Fibroblast of lung (primary cell): ENCODE data around the gene PPP4R2. TPM values are rescaled to one million over a fixed set of nuclear protein-coding genes. Genes with fewer than 3 reads are reported as not detected.

Experiments
- DNase-seq, 2 donors: peaks; one replicate each; pipeline versions ENCODE4 v3.0.0 to v3.0.0-alpha.2; 2010; ENCODE audit warnings: low read depth in 2 of 2
- H2AFZ ChIP-seq: 2 replicates; pipeline ENCODE4 v1.5.1; 2012; ENCODE audit warnings: low read length, control low read depth, inconsistent platforms
- H3K27ac ChIP-seq: 2 replicates; pipeline ENCODE4 v1.5.1; 2011; ENCODE audit warnings: low read length, control low read depth; ENCODE audit not compliant: insufficient read depth
- H3K27me3 ChIP-seq: 2 replicates; pipeline ENCODE4 v1.5.1; 2011; ENCODE audit warnings: mild to moderate bottlenecking, low read length; ENCODE audit not compliant: control insufficient read depth, insufficient read depth
- H3K36me3 ChIP-seq: 2 replicates; pipeline ENCODE4 v1.5.1; 2011; ENCODE audit warnings: low read length; ENCODE audit not compliant: control insufficient read depth, insufficient read depth
- H3K4me1 ChIP-seq: 2 replicates; pipeline ENCODE4 v1.5.1; 2011; ENCODE audit warnings: low read length; ENCODE audit not compliant: control insufficient read depth, insufficient read depth; ENCODE audit errors: extremely low read depth
- H3K4me2 ChIP-seq: 2 replicates; pipeline ENCODE4 v1.5.1; 2011; ENCODE audit warnings: low read length, control low read depth; ENCODE audit not compliant: insufficient read depth; ENCODE audit errors: extremely low read depth
- H3K4me3 ChIP-seq, 4 experiments: fragments of 200-600 bp in 1 of 4; sonication (generic) in 1 of 4; replicated peaks in 1 of 4; 2 replicates each; pipeline ENCODE4 v1.5.1; 2011 to 2016; ENCODE audit warnings: low read length in 4 of 4, low read depth in 3 of 4, mild to moderate bottlenecking in 3 of 4, control low read depth in 2 of 4, inconsistent platforms in 1 of 4, mixed read lengths in 1 of 4; ENCODE audit not compliant: insufficient read depth in 1 of 4; ENCODE audit errors: control extremely low read depth in 1 of 4
- H3K79me2 ChIP-seq: 2 replicates; pipeline ENCODE4 v1.5.1; 2012; ENCODE audit warnings: mild to moderate bottlenecking, low read length, inconsistent platforms; ENCODE audit not compliant: control insufficient read depth, insufficient read depth
- H3K9ac ChIP-seq: 2 replicates; pipeline ENCODE4 v1.5.1; 2011; ENCODE audit warnings: mild to moderate bottlenecking, low read length, control low read depth; ENCODE audit not compliant: insufficient read depth
- H3K9me3 ChIP-seq: 2 replicates; pipeline ENCODE4 v1.5.1; 2012; ENCODE audit warnings: low read depth, low read length; ENCODE audit not compliant: control insufficient read depth, insufficient read depth
- H4K20me1 ChIP-seq: 2 replicates; pipeline ENCODE4 v1.5.1; 2011; ENCODE audit warnings: low read length; ENCODE audit not compliant: control insufficient read depth, insufficient read depth; ENCODE audit errors: extremely low read depth
- EZH2 ChIP-seq: IDR thresholded peaks from 2 replicates; pipeline ENCODE4 v1.5.1; 2012; ENCODE audit warnings: low read length, control low read depth, mild to moderate bottlenecking; ENCODE audit errors: missing control alignments
- polyA plus RNA-seq, 2 donors: library from polyadenylated mRNA; depleted of rRNA in 1 of 2; stranded (reverse) in 1 of 2; unstranded in 1 of 2; fragments of >200 nt; gene quantifications; 2 replicates each; pipeline ENCODE4 v1.2.1, GENCODE V29; 2011 to 2012; ENCODE audit warnings: missing spikeins in 1 of 2
- total RNA-seq: library from RNA; depleted of rRNA; stranded (reverse); fragments of >200 nt; gene quantifications from 2 replicates; pipeline ENCODE4 v1.2.1, GENCODE V29; 2014
- TF ChIP-seq, protein P1 (sequence below), 2 donors: IDR thresholded peaks in 1 of 2; conservative IDR thresholded peaks in 1 of 2; 1 replicate in 1 of 2; 2 replicates in 1 of 2; pipeline ENCODE4 v1.5.1; 2011 to 2012; ENCODE audit warnings: low read length in 2 of 2, control low read depth in 1 of 2, inconsistent platforms in 1 of 2, low read depth in 1 of 2, mild to moderate bottlenecking in 1 of 2

Gene PPP4R2
- total and polyA plus RNA-seq, 2 donors (not counting 1 experiment from before 2014, with no cell fraction given) = 35.5 to 65.6 TPM

DNA sequence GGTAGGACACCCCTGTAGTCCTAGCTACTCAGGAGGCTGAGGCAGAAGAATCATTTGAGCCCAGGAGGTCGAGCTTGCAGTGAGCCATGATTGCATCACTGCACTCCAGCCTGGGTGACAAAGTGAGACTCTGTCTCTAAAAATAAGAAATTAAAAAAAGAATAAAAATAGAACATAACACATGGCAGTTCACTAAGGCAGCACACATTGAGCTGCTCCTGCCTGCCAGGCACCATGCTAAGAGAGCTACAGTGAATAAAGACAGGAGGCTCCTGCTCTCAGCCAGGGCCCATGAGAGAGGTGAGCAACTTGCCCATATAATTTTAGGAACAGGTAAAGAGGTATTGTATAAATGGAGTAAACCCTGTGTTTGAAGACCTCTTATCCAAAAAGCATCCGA is 119.2 kb downstream of the PPP4R2 start:
- H3K4me2 ChIP-seq = no peak overlapping the region
- H3K9ac ChIP-seq = no peak overlapping the region
- no peaks in the 10 kb centered on the region for H3K9me3 ChIP-seq
- DNase-seq = no peak
- no peaks in the 10 kb centered on the region for H3K79me2 ChIP-seq
- H3K4me1 ChIP-seq = no peaks in the 10 kb centered on the region
- no peak overlapping the region for H3K4me3 ChIP-seq
- no peak overlapping the region for H2AFZ ChIP-seq
- TF ChIP-seq, protein P1, sequence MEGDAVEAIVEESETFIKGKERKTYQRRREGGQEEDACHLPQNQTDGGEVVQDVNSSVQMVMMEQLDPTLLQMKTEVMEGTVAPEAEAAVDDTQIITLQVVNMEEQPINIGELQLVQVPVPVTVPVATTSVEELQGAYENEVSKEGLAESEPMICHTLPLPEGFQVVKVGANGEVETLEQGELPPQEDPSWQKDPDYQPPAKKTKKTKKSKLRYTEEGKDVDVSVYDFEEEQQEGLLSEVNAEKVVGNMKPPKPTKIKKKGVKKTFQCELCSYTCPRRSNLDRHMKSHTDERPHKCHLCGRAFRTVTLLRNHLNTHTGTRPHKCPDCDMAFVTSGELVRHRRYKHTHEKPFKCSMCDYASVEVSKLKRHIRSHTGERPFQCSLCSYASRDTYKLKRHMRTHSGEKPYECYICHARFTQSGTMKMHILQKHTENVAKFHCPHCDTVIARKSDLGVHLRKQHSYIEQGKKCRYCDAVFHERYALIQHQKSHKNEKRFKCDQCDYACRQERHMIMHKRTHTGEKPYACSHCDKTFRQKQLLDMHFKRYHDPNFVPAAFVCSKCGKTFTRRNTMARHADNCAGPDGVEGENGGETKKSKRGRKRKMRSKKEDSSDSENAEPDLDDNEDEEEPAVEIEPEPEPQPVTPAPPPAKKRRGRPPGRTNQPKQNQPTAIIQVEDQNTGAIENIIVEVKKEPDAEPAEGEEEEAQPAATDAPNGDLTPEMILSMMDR (conservative IDR thresholded peaks at IDR 0.05 in 1 of 2, IDR thresholded peaks at IDR 0.05 in 1 of 2; ENCODE audit: low read depth in 1 of 2, low read length in 2 of 2) = no peak
- no peak for TF ChIP-seq EZH2
- H4K20me1 ChIP-seq = no peaks in the 10 kb centered on the region
- no peak overlapping the region for H3K27ac ChIP-seq
- no peaks in the 10 kb centered on the region for H3K27me3 ChIP-seq
- H3K36me3 ChIP-seq = no peaks in the 10 kb centered on the region

Other genes with a start within 250 kb of the PPP4R2 start
- gene SHQ1, start 148.4 kb upstream of the PPP4R2 start, total RNA-seq = 12.2 and 15.9 TPM in 2 replicates
- 15.2 and 15.5 TPM in 2 replicates for gene SHQ1, start 148.4 kb upstream of the PPP4R2 start, polyA plus RNA-seq
- gene GXYLT2, start 108.8 kb upstream of the PPP4R2 start, total RNA-seq = 6.6 and 14.1 TPM in 2 replicates
- 13.7 and 25.9 TPM in 2 replicates for gene GXYLT2, start 108.8 kb upstream of the PPP4R2 start, polyA plus RNA-seq
- 3.0 and 3.1 TPM in 2 replicates for gene EBLN2, start 64.8 kb downstream of the PPP4R2 start, total RNA-seq
- gene EBLN2, start 64.8 kb downstream of the PPP4R2 start, polyA plus RNA-seq = 0.87 and 1.2 TPM in 2 replicates